ENCODE measurements around the gene ZC3H12A.

DNA sequence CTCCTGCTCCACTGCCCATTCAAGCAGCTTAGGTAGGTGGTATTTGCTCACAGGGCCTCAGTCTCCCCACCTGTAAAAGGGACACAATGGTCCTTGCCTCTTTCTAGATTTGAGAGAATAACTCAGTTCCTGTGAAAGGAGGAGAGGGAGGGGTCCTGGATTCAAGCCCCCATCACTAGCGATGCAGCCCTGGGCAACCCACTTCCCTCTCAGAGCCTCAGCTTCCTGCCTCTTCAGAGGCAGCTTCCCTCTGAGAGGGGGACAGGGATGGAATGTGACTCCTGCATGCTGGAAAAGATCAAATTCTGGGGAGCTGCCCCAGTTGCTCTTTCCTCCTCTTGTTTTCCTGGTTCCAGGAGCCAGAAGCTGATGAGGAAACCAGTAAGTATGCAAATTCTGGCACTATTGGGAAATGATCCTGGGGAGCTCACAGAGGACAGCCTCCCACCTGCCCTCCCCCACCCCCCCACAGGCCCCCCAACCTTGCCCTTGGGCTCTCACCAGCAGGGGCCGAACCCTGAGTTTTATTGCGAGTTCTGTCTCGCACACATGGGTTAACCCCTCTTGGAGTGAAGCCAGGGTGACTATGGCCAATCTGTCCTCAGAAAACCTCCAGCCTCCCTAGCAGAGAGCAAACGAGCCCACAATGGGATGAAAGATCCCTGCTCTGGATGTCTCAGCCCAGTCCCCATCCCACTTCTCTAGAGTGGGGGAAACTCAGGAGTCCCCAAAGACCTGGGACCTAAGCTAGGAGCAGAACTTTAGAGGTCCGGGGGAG lies 11.7 kb downstream of the ZC3H12A start:
- TF ChIP-seq, protein P1, sequence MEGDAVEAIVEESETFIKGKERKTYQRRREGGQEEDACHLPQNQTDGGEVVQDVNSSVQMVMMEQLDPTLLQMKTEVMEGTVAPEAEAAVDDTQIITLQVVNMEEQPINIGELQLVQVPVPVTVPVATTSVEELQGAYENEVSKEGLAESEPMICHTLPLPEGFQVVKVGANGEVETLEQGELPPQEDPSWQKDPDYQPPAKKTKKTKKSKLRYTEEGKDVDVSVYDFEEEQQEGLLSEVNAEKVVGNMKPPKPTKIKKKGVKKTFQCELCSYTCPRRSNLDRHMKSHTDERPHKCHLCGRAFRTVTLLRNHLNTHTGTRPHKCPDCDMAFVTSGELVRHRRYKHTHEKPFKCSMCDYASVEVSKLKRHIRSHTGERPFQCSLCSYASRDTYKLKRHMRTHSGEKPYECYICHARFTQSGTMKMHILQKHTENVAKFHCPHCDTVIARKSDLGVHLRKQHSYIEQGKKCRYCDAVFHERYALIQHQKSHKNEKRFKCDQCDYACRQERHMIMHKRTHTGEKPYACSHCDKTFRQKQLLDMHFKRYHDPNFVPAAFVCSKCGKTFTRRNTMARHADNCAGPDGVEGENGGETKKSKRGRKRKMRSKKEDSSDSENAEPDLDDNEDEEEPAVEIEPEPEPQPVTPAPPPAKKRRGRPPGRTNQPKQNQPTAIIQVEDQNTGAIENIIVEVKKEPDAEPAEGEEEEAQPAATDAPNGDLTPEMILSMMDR (IDR thresholded peaks at IDR 0.05), result no peak
- no peak for TF ChIP-seq EZH2 (IDR thresholded peaks at IDR 0.05; ENCODE audit: borderline replicate concordance, insufficient read depth, low read depth, low read length, poor library complexity, severe bottlenecking)
